ENCODE data around the gene LCK.

The LCK gene

DNA sequence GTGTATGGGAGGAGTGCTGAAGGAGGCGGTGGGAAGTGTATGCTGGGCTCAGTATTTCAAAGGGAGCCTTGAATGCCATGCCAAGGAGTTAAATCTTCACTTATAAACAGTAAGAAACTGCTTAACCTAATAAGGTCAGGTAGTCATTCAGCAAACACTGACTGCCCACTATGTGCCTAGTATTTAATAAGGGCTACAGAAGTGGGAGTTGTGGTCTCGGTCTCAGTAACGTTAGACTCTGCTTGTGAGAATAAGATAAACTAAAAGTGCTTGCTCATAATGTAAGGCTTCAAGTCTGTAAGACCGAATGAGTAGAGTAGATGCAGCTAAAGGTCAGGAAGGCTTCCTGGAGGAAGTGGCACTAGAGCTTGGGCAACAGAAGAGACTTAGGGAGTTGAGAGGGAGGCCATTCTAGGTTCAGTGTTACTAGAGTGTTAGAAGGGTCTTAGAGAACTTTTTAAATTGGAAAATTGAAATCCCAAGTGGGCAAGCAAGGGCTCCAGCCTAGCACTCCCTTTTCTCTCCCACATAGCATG lies 78.9 kb downstream of the LCK start:
- TF ChIP-seq, protein P1, sequence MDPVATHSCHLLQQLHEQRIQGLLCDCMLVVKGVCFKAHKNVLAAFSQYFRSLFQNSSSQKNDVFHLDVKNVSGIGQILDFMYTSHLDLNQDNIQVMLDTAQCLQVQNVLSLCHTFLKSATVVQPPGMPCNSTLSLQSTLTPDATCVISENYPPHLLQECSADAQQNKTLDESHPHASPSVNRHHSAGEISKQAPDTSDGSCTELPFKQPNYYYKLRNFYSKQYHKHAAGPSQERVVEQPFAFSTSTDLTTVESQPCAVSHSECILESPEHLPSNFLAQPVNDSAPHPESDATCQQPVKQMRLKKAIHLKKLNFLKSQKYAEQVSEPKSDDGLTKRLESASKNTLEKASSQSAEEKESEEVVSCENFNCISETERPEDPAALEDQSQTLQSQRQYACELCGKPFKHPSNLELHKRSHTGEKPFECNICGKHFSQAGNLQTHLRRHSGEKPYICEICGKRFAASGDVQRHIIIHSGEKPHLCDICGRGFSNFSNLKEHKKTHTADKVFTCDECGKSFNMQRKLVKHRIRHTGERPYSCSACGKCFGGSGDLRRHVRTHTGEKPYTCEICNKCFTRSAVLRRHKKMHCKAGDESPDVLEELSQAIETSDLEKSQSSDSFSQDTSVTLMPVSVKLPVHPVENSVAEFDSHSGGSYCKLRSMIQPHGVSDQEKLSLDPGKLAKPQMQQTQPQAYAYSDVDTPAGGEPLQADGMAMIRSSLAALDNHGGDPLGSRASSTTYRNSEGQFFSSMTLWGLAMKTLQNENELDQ (tag by site-specific recombination; IDR thresholded peaks at IDR 0.05; ENCODE audit: low read depth) = no peak
- TF ChIP-seq GLI4 (tag by site-specific recombination; IDR thresholded peaks at IDR 0.05) = 0 out of 2 replicates have a peak, but pooled peaks have one; percentile 40
- TF ChIP-seq, protein P2, sequence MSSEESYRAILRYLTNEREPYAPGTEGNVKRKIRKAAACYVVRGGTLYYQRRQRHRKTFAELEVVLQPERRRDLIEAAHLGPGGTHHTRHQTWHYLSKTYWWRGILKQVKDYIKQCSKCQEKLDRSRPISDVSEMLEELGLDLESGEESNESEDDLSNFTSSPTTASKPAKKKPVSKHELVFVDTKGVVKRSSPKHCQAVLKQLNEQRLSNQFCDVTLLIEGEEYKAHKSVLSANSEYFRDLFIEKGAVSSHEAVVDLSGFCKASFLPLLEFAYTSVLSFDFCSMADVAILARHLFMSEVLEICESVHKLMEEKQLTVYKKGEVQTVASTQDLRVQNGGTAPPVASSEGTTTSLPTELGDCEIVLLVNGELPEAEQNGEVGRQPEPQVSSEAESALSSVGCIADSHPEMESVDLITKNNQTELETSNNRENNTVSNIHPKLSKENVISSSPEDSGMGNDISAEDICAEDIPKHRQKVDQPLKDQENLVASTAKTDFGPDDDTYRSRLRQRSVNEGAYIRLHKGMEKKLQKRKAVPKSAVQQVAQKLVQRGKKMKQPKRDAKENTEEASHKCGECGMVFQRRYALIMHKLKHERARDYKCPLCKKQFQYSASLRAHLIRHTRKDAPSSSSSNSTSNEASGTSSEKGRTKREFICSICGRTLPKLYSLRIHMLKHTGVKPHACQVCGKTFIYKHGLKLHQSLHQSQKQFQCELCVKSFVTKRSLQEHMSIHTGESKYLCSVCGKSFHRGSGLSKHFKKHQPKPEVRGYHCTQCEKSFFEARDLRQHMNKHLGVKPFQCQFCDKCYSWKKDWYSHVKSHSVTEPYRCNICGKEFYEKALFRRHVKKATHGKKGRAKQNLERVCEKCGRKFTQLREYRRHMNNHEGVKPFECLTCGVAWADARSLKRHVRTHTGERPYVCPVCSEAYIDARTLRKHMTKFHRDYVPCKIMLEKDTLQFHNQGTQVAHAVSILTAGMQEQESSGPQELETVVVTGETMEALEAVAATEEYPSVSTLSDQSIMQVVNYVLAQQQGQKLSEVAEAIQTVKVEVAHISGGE (tag by site-specific recombination; conservative IDR thresholded peaks at IDR 0.05; ENCODE audit: low read depth) = no peak
- TF ChIP-seq ZNF624 (tag by site-specific recombination; IDR thresholded peaks at IDR 0.05) = no peak
- TF ChIP-seq ZNF76 (tag by site-specific recombination; IDR thresholded peaks at IDR 0.05; ENCODE audit: borderline replicate concordance, low read depth) = no peak
- TF ChIP-seq KLF16 (tag by site-specific recombination; IDR thresholded peaks at IDR 0.05) = no peak
- Histone ChIP-seq H3K36me3 (ENCODE audit: control insufficient read depth in 2 of 2, insufficient read depth in 1 of 2, low read length in 2 of 2) (peaks cover 17 to 98% of the 10 kb centered on the region in 2 experiments), H3K4me3 (ENCODE audit: low read depth, low read length) (no peak overlapping the region), H3K4me1 (ENCODE audit: control insufficient read depth, insufficient read depth, low read length) (no peaks in the 10 kb centered on the region), H3K9me3 (ENCODE audit: control insufficient read depth, insufficient read depth, low read depth, low read length) (no peaks in the 10 kb centered on the region), H3K27ac (ENCODE audit: extremely low read depth, low read depth, low read length) (no peak overlapping the region)
- CTCF ChIA-PET = interaction anchor here (0.7 to 1.5 kb wide), 3 partner anchors 82 to 114 kb away, joined by 3 to 4 read pairs (median 3); partner anchors contain the start of gene FAM167B
- POLR2A ChIA-PET = interaction anchor here (0.6 kb wide), 1 partner anchor 93 kb away, joined by 3 read pairs; no protein-coding TSS in a partner anchor

DNA sequence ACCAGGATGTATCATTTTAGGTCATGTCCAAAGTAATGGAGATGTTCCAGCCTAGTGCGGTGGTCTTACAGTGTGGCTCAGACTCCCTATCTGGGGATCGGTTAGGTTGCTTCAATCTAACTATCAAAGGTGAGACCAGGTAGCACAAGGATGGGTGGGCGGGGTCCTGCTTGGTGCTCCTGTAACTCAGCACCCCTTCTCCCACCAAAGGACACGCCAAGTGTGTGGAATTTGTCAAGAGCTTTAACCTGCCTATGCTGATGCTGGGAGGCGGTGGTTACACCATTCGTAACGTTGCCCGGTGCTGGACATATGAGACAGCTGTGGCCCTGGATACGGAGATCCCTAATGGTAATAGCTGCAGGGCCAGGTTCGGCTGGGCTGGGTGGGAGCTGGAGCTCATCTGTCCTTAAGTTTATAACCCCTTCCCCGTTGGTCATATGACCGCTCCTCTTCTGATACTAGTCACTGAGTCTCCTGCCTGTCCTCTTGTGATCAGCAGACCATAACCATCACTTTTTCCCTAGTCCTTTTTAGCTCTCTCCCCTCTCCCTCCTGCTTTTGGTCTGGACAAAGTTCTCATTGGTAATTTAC lies 79.6 kb downstream of the LCK start:
- H3K9me3 ChIP-seq (ENCODE audit: control insufficient read depth, insufficient read depth, low read depth, low read length) = no peaks in the 10 kb centered on the region
- no peaks in the 10 kb centered on the region for H3K4me1 ChIP-seq (ENCODE audit: control insufficient read depth, insufficient read depth, low read length)
- no peak overlapping the region for H3K27ac ChIP-seq (ENCODE audit: extremely low read depth, low read depth, low read length)
- H3K4me3 ChIP-seq (ENCODE audit: low read depth, low read length) = no peak overlapping the region
- CTCF ChIA-PET = interaction anchor here (0.6 to 1.5 kb wide), 4 partner anchors 16 to 190 kb away, joined by 4 to 6 read pairs (median 5); partner anchors contain the start of gene FAM167B
- TF ChIP-seq ZNF610 (tag by site-specific recombination; IDR thresholded peaks at IDR 0.05; ENCODE audit: borderline replicate concordance) = no peak
- no peak for TF ChIP-seq ZNF350 (tag by site-specific recombination; IDR thresholded peaks at IDR 0.05)
- no peak for TF ChIP-seq ZNF292 (tag by site-specific recombination; IDR thresholded peaks at IDR 0.05; ENCODE audit: borderline replicate concordance, low read depth)
- TF ChIP-seq HOXA7 (CRISPR knock-in tag; IDR thresholded peaks at IDR 0.05; ENCODE audit: borderline replicate concordance) = no peak
- TF ChIP-seq SP3 (tag by site-specific recombination; IDR thresholded peaks at IDR 0.05) = no peak
- TF ChIP-seq ZNF600 (tag by site-specific recombination; IDR thresholded peaks at IDR 0.05) = peak; percentile 61
- TF ChIP-seq ZNF596 (tag by site-specific recombination; IDR thresholded peaks at IDR 0.05) = no peak
- TF ChIP-seq ZNF416 (tag by site-specific recombination; IDR thresholded peaks at IDR 0.05) = no peak
- POLR2A ChIA-PET = interaction anchor here (0.6 to 3.2 kb wide), 3 partner anchors 29 to 92 kb away, joined by 3 to 13 read pairs (median 5); partner anchors contain the start of gene HDAC1
- peaks cover 15 to 92% of the 10 kb centered on the region in 2 experiments for H3K36me3 ChIP-seq (ENCODE audit: control insufficient read depth in 2 of 2, insufficient read depth in 1 of 2, low read length in 2 of 2)

DNA sequence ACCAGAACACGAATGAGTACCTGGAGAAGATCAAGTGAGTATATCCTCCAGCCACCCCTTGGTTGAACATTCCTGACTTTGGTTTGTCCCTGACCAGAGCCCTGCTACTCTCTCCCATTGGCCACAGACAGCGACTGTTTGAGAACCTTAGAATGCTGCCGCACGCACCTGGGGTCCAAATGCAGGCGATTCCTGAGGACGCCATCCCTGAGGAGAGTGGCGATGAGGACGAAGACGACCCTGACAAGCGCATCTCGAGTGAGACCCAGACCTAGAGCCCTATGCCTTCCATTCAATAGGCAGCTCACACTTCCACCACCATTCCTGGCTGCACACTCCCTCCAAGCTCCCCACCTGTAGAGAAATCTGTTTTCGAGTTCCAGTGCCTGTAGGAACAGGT lies 80.5 kb downstream of the LCK start:
- Histone ChIP-seq H3K36me3 (ENCODE audit: control insufficient read depth in 2 of 2, insufficient read depth in 1 of 2, low read length in 2 of 2) (peaks cover 8 to 84% of the 10 kb centered on the region in 2 experiments; a peak in 2 of 3 replicates), H3K9me3 (ENCODE audit: control insufficient read depth, insufficient read depth, low read depth, low read length) (no peaks in the 10 kb centered on the region), H3K4me1 (ENCODE audit: control insufficient read depth, insufficient read depth, low read length) (no peaks in the 10 kb centered on the region), H3K4me3 (ENCODE audit: low read depth, low read length) (no peak overlapping the region), H3K27ac (ENCODE audit: extremely low read depth, low read depth, low read length) (no peak overlapping the region)
- POLR2A ChIA-PET = interaction anchor here (1.0 to 3.2 kb wide), 5 partner anchors 10 to 63 kb away, joined by 3 to 14 read pairs (median 4); partner anchors contain the start of genes BSDC1 and HDAC1
- CTCF ChIA-PET = interaction anchor here (0.7 to 1.5 kb wide), 3 partner anchors 15 to 117 kb away, joined by 4 to 6 read pairs (median 4); partner anchors contain the start of gene FAM167B
- TF ChIP-seq ZNF211 (tag by site-specific recombination; IDR thresholded peaks at IDR 0.05; ENCODE audit: low read depth) = no peak
- peak; percentile 73 for TF ChIP-seq SCRT2 (tag by site-specific recombination; IDR thresholded peaks at IDR 0.05)
- no peak for TF ChIP-seq ZNF350 (tag by site-specific recombination; IDR thresholded peaks at IDR 0.05)
- TF ChIP-seq ZNF529 (tag by site-specific recombination; IDR thresholded peaks at IDR 0.05; ENCODE audit: insufficient replicate concordance) = no peak
- TF ChIP-seq ZNF302 (tag by site-specific recombination; IDR thresholded peaks at IDR 0.05; ENCODE audit: low read depth) = no peak
- no peak for TF ChIP-seq ZIC2 (tag by site-specific recombination; IDR thresholded peaks at IDR 0.05)
- TF ChIP-seq ZBTB17 (tag by site-specific recombination; IDR thresholded peaks at IDR 0.05) = 0 out of 2 replicates have a peak, but pooled peaks have one; percentile 9
- no peak for TF ChIP-seq ZNF837 (tag by site-specific recombination; IDR thresholded peaks at IDR 0.05)
- TF ChIP-seq ZNF664 (tag by site-specific recombination; IDR thresholded peaks at IDR 0.05) = no peak
- TF ChIP-seq ZNF292 (tag by site-specific recombination; IDR thresholded peaks at IDR 0.05; ENCODE audit: borderline replicate concordance, low read depth) = no peak
- TF ChIP-seq, protein P3, sequence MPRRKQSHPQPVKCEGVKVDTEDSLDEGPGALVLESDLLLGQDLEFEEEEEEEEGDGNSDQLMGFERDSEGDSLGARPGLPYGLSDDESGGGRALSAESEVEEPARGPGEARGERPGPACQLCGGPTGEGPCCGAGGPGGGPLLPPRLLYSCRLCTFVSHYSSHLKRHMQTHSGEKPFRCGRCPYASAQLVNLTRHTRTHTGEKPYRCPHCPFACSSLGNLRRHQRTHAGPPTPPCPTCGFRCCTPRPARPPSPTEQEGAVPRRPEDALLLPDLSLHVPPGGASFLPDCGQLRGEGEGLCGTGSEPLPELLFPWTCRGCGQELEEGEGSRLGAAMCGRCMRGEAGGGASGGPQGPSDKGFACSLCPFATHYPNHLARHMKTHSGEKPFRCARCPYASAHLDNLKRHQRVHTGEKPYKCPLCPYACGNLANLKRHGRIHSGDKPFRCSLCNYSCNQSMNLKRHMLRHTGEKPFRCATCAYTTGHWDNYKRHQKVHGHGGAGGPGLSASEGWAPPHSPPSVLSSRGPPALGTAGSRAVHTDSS (tag by site-specific recombination; IDR thresholded peaks at IDR 0.05) = no peak
- no peak for TF ChIP-seq KLF16 (tag by site-specific recombination; IDR thresholded peaks at IDR 0.05)
- no peak for TF ChIP-seq ZNF76 (tag by site-specific recombination; IDR thresholded peaks at IDR 0.05; ENCODE audit: borderline replicate concordance, low read depth)
